PC-3 (cell line): Measurements from ENCODE around the gene BNIP5. TPM values are rescaled to one million over a fixed set of nuclear protein-coding genes. Genes with fewer than 3 reads are reported as not detected.

Experiments
- ATAC-seq: fragments of 200-7000 bp; cut with Tn5 transposase; 2 replicates; pipeline ENCODE4 v1.9.1; 2020; ENCODE audit warnings: mild to moderate bottlenecking, moderate library complexity
- BruUV-seq: library from RNA; stranded (reverse); fragments of 400-500 nt; replicated peaks from 2 replicates; lab custom pipeline; 2021; lab: Mats Ljungman, UMichigan
- CTCF ChIA-PET: fragments of 300-600 bp; sonication (Branson Sonifier 250); formaldehyde crosslinking; loops from one replicate; lab custom pipeline; 2022; ENCODE audit warnings: antibody characterized with exemption; lab: Charles Lee
- POLR2A ChIA-PET: fragments of 300-600 bp; sonication (Branson Sonifier 250); formaldehyde crosslinking; loops from one replicate; lab custom pipeline; 2022; ENCODE audit warnings: antibody characterized with exemption; ENCODE audit not compliant: unreplicated experiment; lab: Charles Lee
- DNase-seq: peaks from one replicate; pipeline ENCODE4 v3.0.0-alpha.2; 2015
- H2AFZ ChIP-seq: fragments of 300-600 bp; sonication (generic); 2 replicates; pipeline ENCODE4 v1.6.0; 2016; ENCODE audit warnings: antibody characterized with exemption, low read length
- H3F3A ChIP-seq: fragments of 300-600 bp; sonication (generic); one replicate; pipeline ENCODE4 v1.6.0; 2017; ENCODE audit warnings: antibody characterized with exemption, low read length, control low read depth, mild to moderate bottlenecking; ENCODE audit not compliant: unreplicated experiment
- H3K27ac ChIP-seq: fragments of 300-600 bp; sonication (generic); 2 replicates; pipeline ENCODE4 v1.5.1; 2016; ENCODE audit warnings: mild to moderate bottlenecking, low read length
- H3K27me3 ChIP-seq: fragments of 300-600 bp; sonication (generic); 2 replicates; pipeline ENCODE4 v1.6.1; 2016; ENCODE audit warnings: low read length, mixed read lengths
- H3K36me3 ChIP-seq: fragments of 300-600 bp; sonication (generic); 2 replicates; pipeline ENCODE4 v1.6.1; 2016; ENCODE audit warnings: low read depth, mixed run types, low read length, mixed read lengths
- H3K4me1 ChIP-seq: fragments of 300-600 bp; sonication (generic); 2 replicates; pipeline ENCODE4 v1.5.1; 2016; ENCODE audit warnings: low read length; ENCODE audit not compliant: insufficient read depth
- H3K4me2 ChIP-seq: fragments of 300-600 bp; sonication (generic); 2 replicates; pipeline ENCODE4 v1.6.0; 2016; ENCODE audit warnings: low read length
- H3K4me3 ChIP-seq: fragments of 300-600 bp; sonication (generic); 2 replicates; pipeline ENCODE4 v1.5.1; 2016; ENCODE audit warnings: mild to moderate bottlenecking, low read length, mixed read lengths
- H3K79me2 ChIP-seq: fragments of 300-600 bp; sonication (generic); 2 replicates; pipeline ENCODE4 v1.6.1; 2017; ENCODE audit warnings: low read length, mixed read lengths
- H3K9ac ChIP-seq: fragments of 300-600 bp; sonication (generic); 2 replicates; pipeline ENCODE4 v1.6.0; 2016; ENCODE audit warnings: mild to moderate bottlenecking, low read length
- H3K9me2 ChIP-seq: fragments of 300-600 bp; sonication (generic); replicated peaks from 2 replicates; pipeline ENCODE4 v1.6.1; 2016; ENCODE audit warnings: mixed run types, low read length, mixed read lengths
- H3K9me3 ChIP-seq: fragments of 300-600 bp; sonication (generic); 2 replicates; pipeline ENCODE4 v1.6.1; 2016; ENCODE audit warnings: low read length, mixed read lengths
- H4K20me1 ChIP-seq: fragments of 300-600 bp; sonication (generic); 2 replicates; pipeline ENCODE4 v1.6.1; 2016; ENCODE audit warnings: low read length, mixed read lengths
- CTCF ChIP-seq: fragments of 300-600 bp; sonication (generic); conservative IDR thresholded peaks from 2 replicates; pipeline ENCODE4 v1.5.1; 2017; ENCODE audit warnings: antibody characterized with exemption, low read depth, mild to moderate bottlenecking, low read length
- EZH2 ChIP-seq: fragments of 300-600 bp; sonication (generic); IDR thresholded peaks from one replicate; pipeline ENCODE4 v1.6.1; 2017; ENCODE audit warnings: antibody characterized with exemption, mild to moderate bottlenecking, low read length; ENCODE audit not compliant: unreplicated experiment
- EZH2phosphoT487 ChIP-seq: fragments of 300-600 bp; sonication (generic); IDR thresholded peaks from 2 replicates; pipeline ENCODE4 v1.6.1; 2018; ENCODE audit warnings: mild to moderate bottlenecking, antibody characterized with exemption, low read length, borderline replicate concordance
- intact Hi-C: fragments of 100-400 bp; cut with micrococcal nuclease; formaldehyde crosslinking; loops from 2 replicates; pipeline ENCODE4 v1.9.0; 2023
- total RNA-seq: library from RNA; depleted of rRNA; stranded (reverse); fragments of >200 nt; gene quantifications from 2 replicates; pipeline ENCODE4 v1.2.3, GENCODE V29; 2014

The BNIP5 gene
- total RNA-seq, 1 experiment from 2014 or later: not detected

- 0 out of 2 replicates have a peak overlapping the region, but pooled peaks have one; percentile 39 for H2AFZ ChIP-seq
- no peaks in the 10 kb centered on the region for H3K27me3 ChIP-seq
- no TSS peak for BruUV-seq
- intact Hi-C loops: loop anchor here (1.0 kb wide), 1 partner anchor 58 kb away; no protein-coding TSS in a partner anchor
- H3F3A ChIP-seq: no peaks in the 10 kb centered on the region
- no peak overlapping the region for H3K4me3 ChIP-seq
- H3K4me1 ChIP-seq: no peaks in the 10 kb centered on the region
- H3K9ac ChIP-seq: no peak overlapping the region
- ChIA-PET POLR2A (no interaction called here), CTCF (interaction anchor here (0.6 to 1.0 kb wide), 5 partner anchors 12 to 60 kb away, joined by 3 to 7 read pairs (median 6); no protein-coding TSS in a partner anchor)
- no peaks in the 10 kb centered on the region for H4K20me1 ChIP-seq
- DNase-seq: peak; percentile 96
- no peak overlapping the region for H3K4me2 ChIP-seq
- H3K36me3 ChIP-seq: no peaks in the 10 kb centered on the region
- peak; percentile 99 for ATAC-seq
- H3K27ac ChIP-seq: no peak overlapping the region
- TF ChIP-seq EZH2 (no peak), EZH2phosphoT487 (no peak), CTCF (peak; percentile 99)
- H3K79me2 ChIP-seq: no peaks in the 10 kb centered on the region
- H3K9me2 ChIP-seq: no peaks in the 10 kb centered on the region
- no peaks in the 10 kb centered on the region for H3K9me3 ChIP-seq
Observed at GRCh38 chr6:36302227-36302976, 34.3 kb downstream of the BNIP5 start.

DNA sequence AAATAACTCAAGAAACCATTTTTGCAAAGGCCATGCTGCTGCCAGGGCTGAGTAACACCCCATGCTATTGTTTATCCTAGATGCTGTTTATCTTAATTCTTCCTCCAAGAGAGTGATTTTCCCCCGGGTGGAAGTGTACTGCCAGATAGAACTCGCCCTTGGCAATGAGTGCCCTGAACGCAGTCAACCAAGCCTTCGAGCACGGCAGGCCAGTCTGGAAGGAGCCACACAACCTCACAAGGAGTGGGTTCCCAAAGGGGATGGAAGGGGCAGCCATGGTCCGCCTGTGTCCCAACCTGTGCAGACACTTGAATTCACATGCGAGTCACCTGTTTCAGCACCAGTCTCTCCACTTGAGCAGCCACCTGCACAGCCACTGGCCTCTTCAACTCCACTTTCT lies 34.9 kb downstream of the BNIP5 start:
- no peaks in the 10 kb centered on the region for H4K20me1 ChIP-seq
- BruUV-seq: no TSS peak
- no peak overlapping the region for H2AFZ ChIP-seq
- no peak overlapping the region for H3K9ac ChIP-seq
- no peaks in the 10 kb centered on the region for H3K4me1 ChIP-seq
- no peaks in the 10 kb centered on the region for H3K36me3 ChIP-seq
- H3K4me2 ChIP-seq: no peak overlapping the region
- DNase-seq (no peak), ATAC-seq (no peak)
- intact Hi-C loops: loop anchor here (1.0 kb wide), 1 partner anchor 59 kb away; no protein-coding TSS in a partner anchor
- no peaks in the 10 kb centered on the region for H3K27me3 ChIP-seq
- ChIA-PET POLR2A (no interaction called here), CTCF (interaction anchor here (0.6 to 1.0 kb wide), 4 partner anchors 11 to 60 kb away, joined by 3 to 6 read pairs (median 4); no protein-coding TSS in a partner anchor)
- TF ChIP-seq EZH2phosphoT487 (no peak), CTCF (no peak), EZH2 (no peak)
- no peaks in the 10 kb centered on the region for H3F3A ChIP-seq
- H3K9me3 ChIP-seq: no peaks in the 10 kb centered on the region
- no peak overlapping the region for H3K27ac ChIP-seq
- no peaks in the 10 kb centered on the region for H3K9me2 ChIP-seq
- H3K4me3 ChIP-seq: no peak overlapping the region
- H3K79me2 ChIP-seq: no peaks in the 10 kb centered on the region

DNA sequence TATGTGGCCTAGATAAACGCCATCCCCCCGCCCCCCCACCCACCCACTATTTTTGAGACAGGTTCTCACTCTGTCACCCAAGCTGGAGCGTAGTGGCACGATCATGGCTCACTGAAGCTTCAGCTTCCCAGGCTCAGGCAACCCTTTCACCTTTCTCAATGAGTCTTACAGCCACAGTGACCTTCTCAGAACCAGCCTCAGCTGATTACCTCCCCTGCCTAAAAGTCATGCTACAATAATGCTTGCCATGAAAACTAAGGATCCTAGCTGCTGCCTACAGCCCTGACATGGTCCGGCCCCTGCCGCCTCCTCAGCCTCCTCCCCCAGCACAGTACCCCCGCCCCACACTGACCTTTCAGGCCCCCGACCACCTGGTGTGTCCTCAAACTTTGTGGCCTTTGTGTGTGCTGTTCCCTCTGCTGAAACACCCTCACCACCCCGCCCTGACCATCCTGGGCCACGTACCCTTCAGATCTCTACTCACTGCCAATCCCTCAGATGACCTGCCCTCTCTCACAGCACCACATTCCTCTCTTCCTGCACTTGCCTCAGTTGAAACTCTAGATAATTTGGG lies 35.5 kb downstream of the BNIP5 start:
- H3K9ac ChIP-seq: no peak overlapping the region
- no peaks in the 10 kb centered on the region for H3K9me3 ChIP-seq
- H2AFZ ChIP-seq: no peak overlapping the region
- H3K36me3 ChIP-seq: no peaks in the 10 kb centered on the region
- H3K4me1 ChIP-seq: no peaks in the 10 kb centered on the region
- DNase-seq (no peak), ATAC-seq (no peak)
- H3K4me2 ChIP-seq: no peak overlapping the region
- no peaks in the 10 kb centered on the region; the same call in 1 of the 2 replicates for H3K27me3 ChIP-seq
- no peaks in the 10 kb centered on the region for H3K79me2 ChIP-seq
- H3K4me3 ChIP-seq: no peak overlapping the region
- H3K9me2 ChIP-seq: no peaks in the 10 kb centered on the region
- H4K20me1 ChIP-seq: no peaks in the 10 kb centered on the region
- ChIA-PET CTCF (no interaction called here), POLR2A (no interaction called here)
- no peak for TF ChIP-seq EZH2phosphoT487
- TF ChIP-seq CTCF: no peak
- no peak for TF ChIP-seq EZH2
- no peaks in the 10 kb centered on the region for H3F3A ChIP-seq
- intact Hi-C loops: no loop called here
- no TSS peak for BruUV-seq
- H3K27ac ChIP-seq: no peak overlapping the region
